AG09309 (cell line): ENCODE measurements around the gene CLMN.

Experiments used
- DNase-seq: peaks from one replicate; pipeline ENCODE4 v3.0.0-alpha.2; 2010; ENCODE audit warnings: low read depth
- H3K4me3 ChIP-seq: 2 replicates; pipeline ENCODE4 v1.5.1; 2011; ENCODE audit warnings: mild to moderate bottlenecking, low read depth, low read length, moderate library complexity; ENCODE audit not compliant: control insufficient read depth
- TF ChIP-seq, protein P1 (sequence below): IDR thresholded peaks from 2 replicates; pipeline ENCODE4 v1.5.1; 2011; ENCODE audit warnings: mild to moderate bottlenecking, low read depth, low read length, inconsistent platforms; ENCODE audit not compliant: insufficient read depth, control insufficient read depth; ENCODE audit errors: missing control alignments

Gene CLMN

DNA sequence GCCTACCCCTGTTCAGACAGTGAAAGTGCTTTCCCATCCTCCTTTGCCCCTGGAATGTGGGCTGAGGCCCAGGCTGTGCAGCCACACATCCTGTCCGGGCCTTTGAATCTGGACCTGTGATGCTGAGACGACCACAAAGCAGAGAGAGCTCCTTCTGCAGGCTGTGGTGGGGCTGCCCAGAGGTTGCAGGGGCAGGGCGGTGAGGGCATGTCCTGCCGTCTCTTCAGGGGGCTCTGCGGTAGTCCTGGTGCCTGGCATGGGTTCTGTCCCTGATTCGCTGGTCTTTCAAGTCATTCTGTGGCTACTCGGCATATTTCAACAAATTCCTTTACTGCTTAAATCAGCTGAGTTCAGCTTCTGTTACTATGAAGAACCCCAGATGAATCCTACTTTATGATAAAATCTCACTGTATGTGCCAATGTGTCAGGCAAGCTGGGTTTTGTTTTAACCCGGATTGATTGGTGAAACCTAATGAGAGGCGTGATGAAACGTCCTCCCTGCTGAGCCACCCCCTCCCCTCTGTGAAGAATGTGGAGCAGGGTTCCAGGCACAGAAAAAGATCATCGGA, 99.0 kb downstream of the CLMN start:
- TF ChIP-seq, protein P1, sequence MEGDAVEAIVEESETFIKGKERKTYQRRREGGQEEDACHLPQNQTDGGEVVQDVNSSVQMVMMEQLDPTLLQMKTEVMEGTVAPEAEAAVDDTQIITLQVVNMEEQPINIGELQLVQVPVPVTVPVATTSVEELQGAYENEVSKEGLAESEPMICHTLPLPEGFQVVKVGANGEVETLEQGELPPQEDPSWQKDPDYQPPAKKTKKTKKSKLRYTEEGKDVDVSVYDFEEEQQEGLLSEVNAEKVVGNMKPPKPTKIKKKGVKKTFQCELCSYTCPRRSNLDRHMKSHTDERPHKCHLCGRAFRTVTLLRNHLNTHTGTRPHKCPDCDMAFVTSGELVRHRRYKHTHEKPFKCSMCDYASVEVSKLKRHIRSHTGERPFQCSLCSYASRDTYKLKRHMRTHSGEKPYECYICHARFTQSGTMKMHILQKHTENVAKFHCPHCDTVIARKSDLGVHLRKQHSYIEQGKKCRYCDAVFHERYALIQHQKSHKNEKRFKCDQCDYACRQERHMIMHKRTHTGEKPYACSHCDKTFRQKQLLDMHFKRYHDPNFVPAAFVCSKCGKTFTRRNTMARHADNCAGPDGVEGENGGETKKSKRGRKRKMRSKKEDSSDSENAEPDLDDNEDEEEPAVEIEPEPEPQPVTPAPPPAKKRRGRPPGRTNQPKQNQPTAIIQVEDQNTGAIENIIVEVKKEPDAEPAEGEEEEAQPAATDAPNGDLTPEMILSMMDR: no peak
- no peak overlapping the region for H3K4me3 ChIP-seq
- no peak for DNase-seq

DNA sequence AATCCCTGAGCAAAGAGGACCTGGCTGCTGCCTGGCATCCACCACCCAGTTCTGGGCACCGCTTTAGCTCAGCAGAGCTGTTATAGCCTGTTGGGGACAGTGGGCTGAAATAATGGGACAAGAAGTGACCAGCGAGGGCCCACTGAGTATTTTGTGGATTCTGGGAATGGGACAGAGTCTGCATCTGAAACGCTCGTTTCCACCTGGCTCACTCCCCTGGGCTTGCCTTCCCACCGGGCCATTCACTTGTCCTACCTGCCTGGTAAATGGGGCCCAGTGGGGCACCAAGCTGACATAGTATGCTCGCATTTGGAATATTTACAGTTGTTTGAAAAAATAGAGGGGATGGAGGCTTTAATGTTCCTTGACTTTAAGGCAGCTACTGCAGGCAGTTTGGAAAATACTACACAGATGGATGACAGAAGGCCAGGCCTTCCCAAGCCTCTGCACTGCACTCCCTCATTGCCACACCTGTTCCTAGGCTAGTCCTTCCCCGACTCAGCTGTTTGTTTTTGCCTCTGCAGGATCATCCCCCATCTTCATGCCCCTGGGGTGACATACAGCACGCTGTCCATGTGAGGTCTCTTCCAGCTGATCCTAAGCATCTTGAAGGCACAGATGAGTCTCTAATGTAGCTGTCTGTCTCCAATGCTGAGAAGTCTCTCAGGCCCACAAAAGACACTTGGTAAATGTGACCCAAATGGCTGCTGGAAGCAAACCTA, 101.1 kb downstream of the CLMN start:
- TF ChIP-seq, protein P1: no peak
- no peak overlapping the region for H3K4me3 ChIP-seq
- no peak for DNase-seq

DNA sequence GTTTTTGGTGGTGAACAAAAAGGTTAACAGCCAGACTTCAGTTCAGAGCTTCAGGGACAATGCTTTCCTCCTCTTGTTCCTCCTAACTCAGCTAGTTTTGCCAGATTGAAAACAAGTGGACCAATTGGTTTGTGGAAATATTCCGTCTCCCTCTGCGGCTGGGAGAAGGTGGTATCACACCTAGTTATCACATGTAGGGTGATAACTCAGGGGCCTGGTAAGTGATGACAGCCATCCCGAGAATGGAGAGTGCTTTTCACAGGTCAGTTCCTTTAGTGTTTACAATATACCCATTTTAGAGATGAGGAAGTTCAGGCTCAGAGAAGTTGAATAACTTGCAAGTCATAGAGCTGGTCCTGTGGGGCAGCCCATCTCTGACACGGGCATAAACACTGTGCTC, 101.7 kb downstream of the CLMN start:
- H3K4me3 ChIP-seq: no peak overlapping the region
- TF ChIP-seq, protein P1: no peak
- no peak for DNase-seq

DNA sequence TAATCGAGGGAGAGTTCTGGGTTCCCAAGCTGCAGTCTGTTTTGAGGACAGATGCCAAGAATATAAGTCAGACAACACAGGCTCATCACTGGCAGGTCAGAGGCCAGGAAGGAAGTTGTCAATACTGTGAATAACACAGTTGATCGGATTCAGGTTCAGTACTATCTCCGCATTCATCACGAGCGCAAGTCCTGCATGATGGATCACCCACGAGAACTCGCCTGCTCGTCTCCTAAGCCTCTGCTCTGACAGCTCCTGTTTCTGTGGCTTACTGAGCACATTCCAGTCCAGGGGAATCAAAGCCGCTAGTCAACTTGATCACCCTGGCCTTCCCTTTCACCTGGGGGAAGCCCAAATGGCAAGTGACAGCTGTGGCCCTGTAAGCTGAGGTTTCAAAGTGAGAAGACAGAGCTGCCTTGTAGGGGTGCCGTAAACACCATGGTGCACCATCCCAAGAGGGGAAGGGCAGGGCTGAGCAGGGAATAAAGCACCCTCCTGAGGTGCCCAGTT, 102.3 kb downstream of the CLMN start:
- no peak overlapping the region for H3K4me3 ChIP-seq
- TF ChIP-seq, protein P1: no peak
- DNase-seq: no peak

DNA sequence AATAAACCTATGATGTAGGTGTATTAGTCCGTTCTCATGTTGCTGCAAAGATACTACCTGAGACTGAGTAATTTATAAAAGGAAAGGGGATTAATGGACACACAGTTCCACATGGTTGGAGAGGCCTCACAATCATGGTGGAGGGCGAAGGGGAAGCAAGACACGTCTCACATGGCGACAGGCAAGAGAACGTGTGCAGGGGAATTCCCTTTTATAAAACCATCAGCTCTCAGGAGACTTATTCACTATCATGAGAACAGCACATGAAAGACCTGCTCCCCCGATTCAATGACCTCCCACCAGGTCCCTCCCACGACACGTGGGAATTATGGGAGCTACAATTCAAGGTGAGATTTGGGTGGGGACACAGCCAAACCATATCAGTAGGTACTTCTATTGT, 103.7 kb downstream of the CLMN start:
- H3K4me3 ChIP-seq: no peak overlapping the region
- DNase-seq: no peak
- TF ChIP-seq, protein P1: no peak

DNA sequence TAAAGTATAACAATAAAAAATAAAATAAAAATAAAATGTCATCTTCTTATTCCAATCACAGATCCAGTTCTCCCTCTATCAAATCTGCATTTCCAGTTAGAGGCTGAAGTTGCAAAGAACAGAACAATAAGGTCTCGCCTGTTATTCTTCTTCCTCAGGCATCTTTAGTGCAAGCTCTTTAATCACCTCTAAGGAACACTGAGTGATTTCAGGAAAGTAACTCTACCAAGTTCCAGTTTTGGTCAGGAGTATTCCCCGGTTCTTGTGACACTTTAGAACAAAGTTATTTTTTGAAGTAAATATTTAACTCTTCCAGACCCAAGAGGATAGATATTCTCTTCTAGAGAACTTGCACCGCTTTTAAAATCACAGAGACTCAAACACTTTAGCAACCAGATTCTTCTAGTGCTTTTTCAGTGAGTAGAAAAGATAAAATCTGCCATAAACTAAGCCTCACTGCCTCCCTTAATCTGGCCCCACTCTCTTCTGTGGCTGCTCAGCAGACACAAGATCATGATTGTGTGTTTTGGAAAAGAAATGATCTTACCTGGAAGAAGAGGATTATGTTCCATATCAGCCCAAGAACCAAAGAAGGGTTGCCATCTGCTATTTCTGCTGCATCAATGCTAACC, 104.5 kb downstream of the CLMN start:
- no peak overlapping the region for H3K4me3 ChIP-seq
- TF ChIP-seq, protein P1: no peak
- DNase-seq: no peak
